ENCODE measurements around the gene AIFM1. TPM values are rescaled to one million over a fixed set of nuclear protein-coding genes. Genes with fewer than 3 reads are reported as not detected.

AIFM1 gene
- polyA plus RNA-seq, 1 donor (not counting 4 experiments of a cell fraction or from before 2014, with no cell fraction given) = 52.5 TPM

DNA sequence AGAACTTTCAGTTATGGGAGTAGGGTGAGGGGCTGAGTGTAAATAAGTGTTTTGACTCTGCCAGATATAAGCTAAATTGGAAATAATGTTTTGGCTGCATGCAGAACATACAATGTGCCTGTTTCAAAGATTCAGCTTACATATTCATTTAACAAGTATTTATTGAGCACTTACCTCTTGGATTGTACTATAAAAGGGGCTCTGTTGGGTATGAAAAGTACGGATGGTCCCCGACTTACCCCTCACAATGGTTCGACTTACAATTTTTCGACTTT lies 799 bp upstream of the AIFM1 start:
- Histone ChIP-seq H3K27me3 (ENCODE audit: control insufficient read depth, extremely low read depth, insufficient read depth, low read length) (peaks cover under 1% of the 10 kb centered on the region), H3K36me3 (ENCODE audit: control insufficient read depth in 2 of 2, extremely low read depth in 1 of 2, insufficient read depth in 2 of 2, low read length in 2 of 2) (no peaks in the 10 kb centered on the region), H3K4me2 (ENCODE audit: control insufficient read depth, extremely low read depth, insufficient read depth, low read depth, low read length) (peak overlapping the region; percentile 69), H2AFZ (ENCODE audit: control insufficient read depth, low read length) (peak overlapping the region; percentile 21), H3K9me3 (ENCODE audit: control insufficient read depth, low read depth, low read length) (no peaks in the 10 kb centered on the region), H3K9me1 (ENCODE audit: control insufficient read depth, extremely low read depth, insufficient read depth, low read length) (no peaks in the 10 kb centered on the region), H3K9ac (ENCODE audit: control insufficient read depth, extremely low read depth, insufficient read depth, low read length) (peak overlapping the region; percentile 83), H3K4me3 (ENCODE audit: control insufficient read depth in 2 of 3, extremely low read depth in 1 of 3, insufficient read depth in 2 of 3, low read depth in 1 of 3, low read length in 3 of 3) (peak overlapping the region; percentile 51 to 81 (median 55)), H3K79me2 (ENCODE audit: control insufficient read depth, insufficient read depth, low read length) (peaks cover 22% of the 10 kb centered on the region), H3K4me1 (ENCODE audit: control insufficient read depth, extremely low read depth, insufficient read depth, low read length) (peaks cover 8% of the 10 kb centered on the region), H4K20me1 (ENCODE audit: control insufficient read depth, extremely low read depth, insufficient read depth, low read length) (no peaks in the 10 kb centered on the region), H3K27ac (ENCODE audit: control insufficient read depth, insufficient read depth, low read length) (peak overlapping the region; percentile 88)
- no peak for FAIRE-seq
- no peak for DNase-seq (ENCODE audit: low read depth, low spot score)
- dilution Hi-C loops (cut with MboI; ENCODE audit: extremely low pct_ligation_motif_present, low sequenced_read_pairs) = no loop called here
- TF ChIP-seq, protein P1, sequence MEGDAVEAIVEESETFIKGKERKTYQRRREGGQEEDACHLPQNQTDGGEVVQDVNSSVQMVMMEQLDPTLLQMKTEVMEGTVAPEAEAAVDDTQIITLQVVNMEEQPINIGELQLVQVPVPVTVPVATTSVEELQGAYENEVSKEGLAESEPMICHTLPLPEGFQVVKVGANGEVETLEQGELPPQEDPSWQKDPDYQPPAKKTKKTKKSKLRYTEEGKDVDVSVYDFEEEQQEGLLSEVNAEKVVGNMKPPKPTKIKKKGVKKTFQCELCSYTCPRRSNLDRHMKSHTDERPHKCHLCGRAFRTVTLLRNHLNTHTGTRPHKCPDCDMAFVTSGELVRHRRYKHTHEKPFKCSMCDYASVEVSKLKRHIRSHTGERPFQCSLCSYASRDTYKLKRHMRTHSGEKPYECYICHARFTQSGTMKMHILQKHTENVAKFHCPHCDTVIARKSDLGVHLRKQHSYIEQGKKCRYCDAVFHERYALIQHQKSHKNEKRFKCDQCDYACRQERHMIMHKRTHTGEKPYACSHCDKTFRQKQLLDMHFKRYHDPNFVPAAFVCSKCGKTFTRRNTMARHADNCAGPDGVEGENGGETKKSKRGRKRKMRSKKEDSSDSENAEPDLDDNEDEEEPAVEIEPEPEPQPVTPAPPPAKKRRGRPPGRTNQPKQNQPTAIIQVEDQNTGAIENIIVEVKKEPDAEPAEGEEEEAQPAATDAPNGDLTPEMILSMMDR (optimal IDR thresholded peaks at IDR 0.05 in 1 of 3, IDR thresholded peaks at IDR 0.05 in 1 of 3, conservative IDR thresholded peaks at IDR 0.05 in 1 of 3; ENCODE audit: extremely low read depth in 1 of 3, insufficient read depth in 2 of 3, low read length in 3 of 3) = no peak
- TF ChIP-seq EZH2 (IDR thresholded peaks at IDR 0.05; ENCODE audit: low read length) = no peak

DNA sequence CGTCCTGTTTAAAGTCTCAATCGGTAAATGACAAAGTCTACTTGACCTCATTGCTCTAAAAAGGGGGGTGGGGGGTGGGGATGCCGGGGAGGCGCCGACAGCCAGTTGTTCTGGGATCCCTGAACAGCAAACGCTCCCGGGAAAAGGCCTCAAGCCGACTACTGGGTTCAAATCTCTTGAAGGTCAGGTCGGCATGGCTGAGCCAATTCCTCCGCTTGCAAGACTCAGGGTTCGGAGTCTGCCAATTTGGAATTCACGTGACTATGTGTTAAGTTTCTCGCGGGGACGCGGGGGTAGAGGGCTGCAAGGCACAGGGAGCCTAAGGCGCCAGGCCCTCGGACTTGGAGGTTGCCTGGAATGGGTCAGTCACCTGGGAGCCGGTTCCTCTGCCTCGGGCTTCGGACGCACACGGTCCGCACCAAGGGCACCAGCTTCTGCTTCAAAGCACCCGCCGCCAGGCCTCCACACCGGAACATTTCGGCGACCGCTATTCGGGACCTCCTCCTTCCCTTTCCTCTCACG lies 399 bp downstream of the AIFM1 start:
- no peaks in the 10 kb centered on the region for H3K27me3 ChIP-seq (ENCODE audit: control insufficient read depth, extremely low read depth, insufficient read depth, low read length)
- H3K4me3 ChIP-seq (ENCODE audit: control insufficient read depth in 2 of 3, extremely low read depth in 1 of 3, insufficient read depth in 2 of 3, low read depth in 1 of 3, low read length in 3 of 3) = peak overlapping the region; percentile 51 to 81 (median 55)
- H3K4me1 ChIP-seq (ENCODE audit: control insufficient read depth, extremely low read depth, insufficient read depth, low read length) = peaks cover 8% of the 10 kb centered on the region
- H3K9me1 ChIP-seq (ENCODE audit: control insufficient read depth, extremely low read depth, insufficient read depth, low read length) = no peaks in the 10 kb centered on the region
- peak overlapping the region; percentile 83 for H3K9ac ChIP-seq (ENCODE audit: control insufficient read depth, extremely low read depth, insufficient read depth, low read length)
- H3K9me3 ChIP-seq (ENCODE audit: control insufficient read depth, low read depth, low read length) = no peaks in the 10 kb centered on the region
- TF ChIP-seq EZH2 (IDR thresholded peaks at IDR 0.05; ENCODE audit: low read length) = no peak
- TF ChIP-seq, protein P1 (optimal IDR thresholded peaks at IDR 0.05 in 1 of 3, IDR thresholded peaks at IDR 0.05 in 1 of 3, conservative IDR thresholded peaks at IDR 0.05 in 1 of 3; ENCODE audit: extremely low read depth in 1 of 3, insufficient read depth in 2 of 3, low read length in 3 of 3) = no peak
- dilution Hi-C loops (cut with MboI; ENCODE audit: extremely low pct_ligation_motif_present, low sequenced_read_pairs) = no loop called here
- DNase-seq (ENCODE audit: low read depth, low spot score) (no peak), FAIRE-seq (no peak)
- peak overlapping the region; percentile 69 for H3K4me2 ChIP-seq (ENCODE audit: control insufficient read depth, extremely low read depth, insufficient read depth, low read depth, low read length)
- H2AFZ ChIP-seq (ENCODE audit: control insufficient read depth, low read length) = peak overlapping the region; percentile 75
- peaks cover 22% of the 10 kb centered on the region for H3K79me2 ChIP-seq (ENCODE audit: control insufficient read depth, insufficient read depth, low read length)
- peak overlapping the region; percentile 88 for H3K27ac ChIP-seq (ENCODE audit: control insufficient read depth, insufficient read depth, low read length)
- H4K20me1 ChIP-seq (ENCODE audit: control insufficient read depth, extremely low read depth, insufficient read depth, low read length) = no peaks in the 10 kb centered on the region
- H3K36me3 ChIP-seq (ENCODE audit: control insufficient read depth in 2 of 2, extremely low read depth in 1 of 2, insufficient read depth in 2 of 2, low read length in 2 of 2) = no peaks in the 10 kb centered on the region
